Left colon (tissue), 2 donors: ENCODE results near the gene GNB1L. TPM values are rescaled to one million over a fixed set of nuclear protein-coding genes. Genes with fewer than 3 reads are reported as not detected.

Source experiments
- ATAC-seq: fragments of 200-7000 bp; cut with Tn5 transposase; one replicate; pipeline ENCODE4 v1.9.1; 2020; ENCODE audit warnings: mild to moderate bottlenecking, moderate library complexity
- DNase-seq, 2 donors: peaks; one replicate each; pipeline ENCODE4 v3.0.0-alpha.2; 2020
- intact Hi-C, 2 donors: fragments of 100-400 bp; cut with DNase I in 1 of 2; cut with micrococcal nuclease in 1 of 2; formaldehyde crosslinking; loops; one replicate each; pipeline versions ENCODE4 v1.11.2 to v1.14.0; 2022; cut with DNase I, micrococcal nuclease
- total RNA-seq, 2 donors: library from RNA; stranded (reverse); fragmentation: NEBNext Ultra II Directional; extraction: Animal tissue kit (Norgen Biotek cat#: 25700); gene quantifications; one replicate each; pipeline ENCODE4 v1.2.1, GENCODE V29; 2021
- donor health status: DM: no; HTN: no; CAD: no.
- donor health status: DM: yes; HTN: yes; CAD: no.

GNB1L gene
- total RNA-seq, 2 donors from 2014 or later: 3.3 to 4.6 TPM

DNA sequence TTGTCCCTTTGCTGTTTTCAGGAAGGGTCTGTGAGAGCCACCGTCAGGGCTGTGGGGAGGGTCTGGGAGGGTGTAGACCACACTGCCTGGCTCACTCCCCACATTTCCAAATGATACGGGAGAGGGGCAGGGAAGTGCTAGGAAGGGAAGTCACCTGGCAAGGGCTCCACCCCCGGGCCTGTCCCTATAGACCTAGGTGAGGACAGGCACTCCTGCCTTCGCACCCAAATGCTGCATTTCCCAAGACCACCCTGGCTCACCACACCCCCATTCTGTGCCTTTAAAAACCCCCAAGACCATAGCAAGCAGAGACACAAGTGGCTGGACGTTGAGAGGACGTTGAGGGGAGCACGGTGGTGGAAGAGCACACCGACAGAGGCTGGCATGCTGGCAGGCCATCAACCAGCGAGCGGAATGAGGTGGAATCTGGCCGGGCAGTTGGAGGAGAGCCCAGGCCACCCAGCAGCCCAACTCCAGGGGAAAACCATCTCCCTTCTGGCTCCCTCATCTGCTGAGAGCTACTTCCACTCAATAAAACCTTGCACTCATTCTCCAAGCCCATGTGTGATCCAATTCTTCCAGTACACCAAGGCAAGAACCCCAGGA is 45.7 kb downstream of the GNB1L start:
- intact Hi-C loops: no loop called here
- DNase-seq: no peak
- ATAC-seq: no peak

GRCh38 chr22:19807914-19808872 is 46.5 kb downstream of the GNB1L start:
- no peak for DNase-seq
- ATAC-seq: no peak
- intact Hi-C loops: no loop called here

DNA sequence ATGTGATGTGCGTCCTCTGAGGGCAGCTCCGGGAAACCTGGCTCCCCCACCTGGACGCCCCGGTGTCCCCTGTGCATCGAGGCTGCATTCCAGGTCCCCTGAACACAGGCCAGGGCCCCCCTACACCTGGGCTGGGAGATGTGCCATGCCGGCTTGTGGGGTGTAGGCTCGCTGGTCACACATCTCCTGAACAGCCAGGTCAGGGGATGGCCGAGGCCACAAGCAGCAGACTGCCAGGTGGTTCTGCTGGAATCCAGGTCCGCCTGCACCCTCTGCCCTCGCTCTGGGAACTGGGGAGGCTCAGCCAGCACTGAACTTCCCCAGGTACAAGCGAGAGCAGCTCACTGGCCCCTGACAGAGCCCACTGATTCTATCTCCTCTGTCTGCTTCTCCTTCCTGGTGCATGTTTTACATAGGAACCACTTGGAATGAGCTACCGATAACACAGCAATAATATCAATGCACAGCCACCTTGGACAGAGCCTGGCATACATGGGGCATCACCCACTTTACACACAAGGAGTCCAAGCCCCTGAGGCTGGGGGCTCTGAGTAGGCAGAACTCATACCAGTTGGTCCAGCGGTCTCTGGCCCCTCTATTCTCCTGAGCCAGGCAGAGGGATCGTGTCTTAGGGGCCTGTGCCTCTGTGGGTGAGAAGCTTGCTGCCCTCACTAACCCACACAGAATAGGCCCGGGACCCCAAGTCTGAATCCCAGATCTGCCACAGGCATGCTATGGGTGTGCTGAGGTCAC is 47.3 kb downstream of the GNB1L start:
- no peak for DNase-seq
- intact Hi-C loops: no loop called here
- ATAC-seq: no peak

- intact Hi-C loops: no loop called here
Measured at GRCh38 chr22:19806213-19807160, 48.2 kb downstream of the GNB1L start.

GRCh38 chr22:19805821-19806212 is 48.9 kb downstream of the GNB1L start:
- DNase-seq (no peak), ATAC-seq (peak; percentile 8)
- intact Hi-C loops: no loop called here

More at GRCh38 chr22:19806213-19807160, 48.2 kb downstream of the GNB1L start:
- DNase-seq (peak; percentile 87 to 91), ATAC-seq (peak; percentile 99)

DNA sequence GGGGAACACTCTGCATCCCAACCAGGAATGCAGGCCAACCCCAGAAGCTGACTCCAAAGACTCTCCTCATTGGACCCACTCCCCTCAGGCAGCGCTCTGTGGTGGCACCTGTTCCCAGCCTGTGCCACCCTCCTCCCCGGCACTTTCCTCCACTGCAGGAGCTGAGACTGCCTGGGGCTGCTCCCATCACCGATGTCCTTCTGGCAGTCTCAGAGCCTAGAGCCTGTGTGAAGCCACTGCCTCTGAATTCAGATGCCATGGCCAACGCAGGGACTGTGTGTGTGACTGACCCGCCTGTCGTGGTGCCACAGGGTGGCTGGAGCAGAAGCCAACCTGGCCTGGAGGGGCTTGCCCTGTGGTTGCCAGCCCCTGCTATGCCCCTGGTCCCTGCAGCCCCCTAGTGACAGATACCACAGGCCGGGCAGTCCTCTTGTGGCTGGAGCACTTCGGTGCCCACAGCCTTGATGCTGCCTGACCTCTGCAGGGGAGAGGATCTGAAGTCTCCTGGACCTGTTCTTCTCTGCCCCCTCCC is 50.9 kb downstream of the GNB1L start:
- ATAC-seq (no peak), DNase-seq (no peak)
- intact Hi-C loops: no loop called here

DNA sequence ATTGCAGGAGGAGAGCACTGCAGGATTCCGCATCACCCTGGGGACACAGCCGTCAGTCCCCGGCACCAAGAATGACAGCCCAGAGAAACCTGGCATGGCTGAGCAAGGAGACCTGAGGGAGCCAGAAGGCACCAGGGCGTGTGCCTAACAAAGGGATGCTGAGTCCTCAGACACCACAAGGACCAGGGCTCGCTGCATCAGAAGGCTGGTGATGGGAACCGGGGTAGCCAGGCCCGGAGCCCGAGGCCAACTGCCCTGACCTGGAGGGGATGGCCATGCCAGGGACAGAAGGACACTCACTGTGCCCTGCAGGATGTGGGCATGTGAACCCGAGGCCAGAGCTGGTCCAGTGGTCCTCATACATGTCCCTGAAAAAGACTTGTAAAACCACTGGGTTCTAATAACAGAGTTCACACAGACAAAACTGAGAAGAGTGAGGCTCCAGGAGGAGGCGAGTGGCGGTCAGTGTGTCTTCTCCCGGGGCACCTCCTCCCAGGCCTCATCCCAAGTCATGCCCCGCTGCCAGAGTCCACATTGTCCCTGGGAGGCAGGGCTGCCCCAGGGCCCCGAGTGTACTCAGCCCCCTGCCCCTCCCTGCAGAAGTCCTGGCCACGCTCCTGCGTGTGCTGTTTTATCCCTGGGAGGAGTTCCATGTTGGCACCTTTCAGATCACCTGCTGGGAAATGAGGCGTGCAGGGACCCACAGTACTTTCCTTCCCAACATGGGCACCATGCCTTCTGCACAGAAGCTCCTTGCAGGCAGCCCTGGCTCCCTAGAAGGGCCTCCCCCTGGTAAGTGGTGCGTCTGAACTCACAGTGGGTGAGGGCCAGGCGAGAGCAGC is 51.6 kb downstream of the GNB1L start:
- ATAC-seq (no peak), DNase-seq (no peak)
- intact Hi-C loops: no loop called here

DNA sequence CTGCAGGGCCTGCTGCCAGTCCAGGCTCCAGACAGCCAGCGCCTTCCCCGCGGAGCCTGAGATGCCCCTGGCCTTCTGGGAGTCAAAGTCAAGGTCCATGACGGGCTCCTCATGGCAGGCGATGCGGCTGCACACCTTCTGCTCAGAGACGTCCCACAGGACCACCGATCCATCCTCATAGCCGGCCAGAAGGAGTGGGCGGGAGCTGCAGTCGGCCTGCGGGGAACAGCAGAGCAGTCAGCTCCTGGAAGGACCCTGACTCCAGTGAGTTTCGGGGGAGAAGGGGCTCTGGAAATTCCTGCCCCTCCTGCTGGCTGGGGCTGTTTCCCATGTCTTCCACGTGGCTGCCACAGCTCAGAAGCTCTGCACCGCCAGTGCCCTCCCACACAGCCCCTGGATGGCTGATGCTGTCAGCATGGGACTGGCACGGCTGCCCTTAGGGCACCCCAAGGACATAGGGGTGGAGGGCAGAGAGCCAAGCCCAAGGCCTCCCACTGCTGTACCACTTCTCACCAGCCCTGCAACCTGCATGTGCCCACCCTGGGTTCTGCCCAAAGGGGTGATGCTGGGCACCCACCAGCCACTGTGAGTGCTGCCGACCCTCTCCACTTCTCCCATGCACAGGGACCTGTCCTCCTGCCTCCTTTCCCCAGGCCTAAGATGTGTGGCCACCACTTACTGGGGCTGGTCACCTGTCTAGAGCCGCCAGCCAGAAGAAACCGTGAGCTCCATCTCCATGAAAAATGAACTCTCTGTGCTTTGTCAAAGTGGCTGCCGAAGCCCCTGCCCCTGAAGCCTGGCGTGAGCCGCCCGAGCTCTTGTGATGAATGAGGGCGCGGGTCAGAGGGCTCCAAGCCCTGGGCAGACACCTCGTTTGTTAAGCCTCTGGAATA is 52.4 kb downstream of the GNB1L start:
- intact Hi-C loops: no loop called here
- DNase-seq: no peak

DNA sequence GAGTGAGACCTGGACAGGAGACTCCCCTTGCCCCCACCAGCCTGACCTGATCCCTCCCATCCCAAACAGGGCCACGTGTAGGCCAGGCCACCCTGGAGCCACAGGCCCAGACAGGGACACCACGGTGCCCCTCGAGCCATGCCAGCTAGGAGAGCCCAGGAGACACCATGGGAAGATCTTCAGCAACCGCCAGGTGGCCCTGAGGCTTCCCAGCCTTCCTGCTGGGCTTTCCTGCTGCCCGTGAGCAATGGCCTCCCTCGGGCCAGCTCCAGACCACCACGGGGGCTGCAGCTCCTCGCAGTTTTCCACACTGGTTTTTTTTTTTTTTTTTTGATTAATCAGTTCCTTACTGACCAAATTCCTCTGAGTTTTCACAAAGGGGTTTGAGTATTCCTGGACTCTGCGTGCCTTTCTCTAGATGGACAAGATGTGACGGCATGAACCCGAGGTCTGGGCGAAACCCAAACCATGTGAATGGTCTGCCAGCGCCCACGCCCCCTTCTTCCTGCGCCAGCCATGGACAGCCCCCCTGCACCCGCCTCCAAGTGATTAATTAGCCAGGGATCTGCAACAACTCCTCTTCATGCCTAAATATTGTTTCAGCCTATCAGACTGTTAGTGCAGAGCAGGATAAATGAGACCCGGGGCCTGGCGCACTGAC is 53.2 kb downstream of the GNB1L start:
- ATAC-seq (no peak), DNase-seq (no peak)
- intact Hi-C loops: no loop called here

More for the DNA sequence above, 52.4 kb downstream of the GNB1L start:
- no peak for ATAC-seq

- ATAC-seq (no peak), DNase-seq (no peak)
- intact Hi-C loops: no loop called here
Measured at GRCh38 chr22:19800761-19801244, 53.9 kb downstream of the GNB1L start.

DNA sequence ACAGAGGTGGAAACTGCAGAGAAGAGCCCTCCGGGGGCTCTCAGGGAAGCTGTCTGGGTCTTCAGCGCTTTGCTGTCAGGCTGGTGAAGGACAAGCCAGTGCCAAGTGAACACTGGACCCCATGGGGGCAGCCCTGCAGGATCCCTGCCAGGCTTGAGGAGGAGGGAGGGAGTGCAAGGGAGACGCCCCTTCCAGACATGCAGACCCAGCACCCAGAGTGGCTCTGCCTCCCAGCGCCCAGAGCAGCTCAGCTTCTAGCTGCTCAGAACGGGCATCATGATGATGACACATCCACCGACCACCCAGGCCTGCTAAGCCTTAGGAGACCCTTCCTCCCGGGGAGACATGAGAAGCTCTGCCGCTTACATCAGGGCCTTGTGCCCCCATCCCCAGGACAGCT is 54.4 kb downstream of the GNB1L start:
- intact Hi-C loops: no loop called here
- DNase-seq (no peak), ATAC-seq (no peak)

DNA sequence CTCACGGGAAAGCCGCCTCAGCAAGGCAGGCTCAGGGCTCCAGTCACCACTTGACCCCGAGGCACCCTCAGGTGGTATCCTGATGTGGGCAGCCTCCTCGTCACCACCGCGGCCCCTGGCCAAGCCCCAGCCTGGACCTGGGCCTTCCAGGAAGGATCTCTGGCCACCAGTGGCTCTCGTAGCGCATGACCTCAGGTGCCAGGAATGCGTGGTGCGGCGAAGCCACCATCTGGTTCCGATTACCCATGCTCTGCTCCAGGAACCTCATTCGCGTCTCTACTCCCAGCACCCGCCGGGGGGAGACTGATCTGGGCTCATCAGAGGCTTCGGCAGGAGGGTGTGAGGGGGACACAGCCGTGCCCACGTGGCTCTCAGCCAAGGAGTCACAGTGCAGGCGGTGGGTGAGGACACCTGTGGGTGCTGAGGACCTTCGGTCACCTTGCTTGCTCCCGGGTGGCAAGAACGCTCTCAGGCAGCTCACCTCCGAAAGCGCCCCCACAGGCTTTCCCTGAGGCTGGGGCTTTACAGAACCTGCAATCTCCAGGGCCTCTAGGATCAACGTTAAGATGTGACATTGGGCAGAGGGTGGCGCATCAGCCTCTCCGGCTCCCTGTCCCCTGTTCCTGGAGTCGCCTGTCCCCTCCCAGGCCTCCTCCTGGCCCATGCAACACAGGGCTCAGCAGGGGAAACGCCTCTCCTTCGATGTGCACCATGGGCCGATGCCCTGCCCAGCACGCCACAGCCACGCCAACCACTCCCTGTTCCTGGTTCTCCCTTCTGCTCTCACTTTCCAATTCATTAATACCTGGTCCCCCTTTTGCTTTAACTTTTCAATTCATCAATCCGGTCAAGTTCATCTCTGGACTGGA is 55.1 kb downstream of the GNB1L start:
- ATAC-seq: no peak
- no peak for DNase-seq
- intact Hi-C loops: no loop called here

- no peak for DNase-seq
- ATAC-seq: no peak
- intact Hi-C loops: no loop called here
Measured at GRCh38 chr22:19798891-19799293, 55.8 kb downstream of the GNB1L start.

GRCh38 chr22:19798003-19798665 is 56.5 kb downstream of the GNB1L start:
- intact Hi-C loops: no loop called here
- DNase-seq (no peak), ATAC-seq (no peak)
